ENCODE measurements around the gene SLC22A5.

DNA sequence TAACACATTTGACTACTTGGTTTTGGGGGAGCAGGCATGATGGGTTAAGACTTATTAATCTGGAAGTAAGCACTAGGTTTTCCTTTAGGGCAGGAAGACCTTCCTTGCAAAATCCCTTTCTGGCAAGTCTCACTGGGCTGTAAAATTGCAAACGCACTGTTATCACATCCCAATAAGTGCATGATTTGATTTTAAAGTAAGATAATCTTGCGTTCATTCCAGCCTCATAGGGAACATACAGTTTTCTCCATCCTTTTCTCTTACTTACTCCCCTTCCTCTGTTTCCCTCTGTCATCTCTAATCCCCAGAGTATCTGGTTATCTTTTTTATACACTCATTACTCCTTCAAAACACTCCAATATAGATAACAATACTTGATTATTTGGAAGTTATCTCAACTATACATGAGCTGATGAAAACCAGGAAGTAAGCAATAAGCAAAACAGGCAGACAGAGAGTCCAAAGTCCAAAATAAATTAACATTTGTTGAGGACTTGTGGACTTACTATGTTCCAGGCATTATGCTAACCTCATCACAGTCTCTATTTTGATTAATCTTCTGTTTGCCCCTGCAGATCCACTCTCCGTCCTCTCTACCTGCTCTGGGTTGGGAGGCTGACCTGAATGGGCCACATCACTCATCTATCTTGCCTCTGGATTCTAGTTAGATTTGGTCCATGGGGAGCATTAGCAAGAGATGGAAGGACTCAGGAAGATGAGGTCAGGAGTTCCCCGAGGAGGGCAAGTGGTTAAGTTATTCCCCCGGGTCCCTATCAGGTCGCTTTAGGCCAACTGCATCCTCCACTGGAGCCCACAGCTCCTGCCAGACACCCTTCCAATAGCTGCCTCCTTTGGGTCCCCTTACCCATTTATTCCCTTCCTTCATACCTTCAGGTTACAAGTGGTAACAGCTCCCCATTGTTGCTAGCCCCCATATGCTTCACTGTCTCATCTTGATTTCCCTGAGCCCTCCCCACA is 60.2 kb downstream of the SLC22A5 start:
- TF ChIP-seq, protein P1, sequence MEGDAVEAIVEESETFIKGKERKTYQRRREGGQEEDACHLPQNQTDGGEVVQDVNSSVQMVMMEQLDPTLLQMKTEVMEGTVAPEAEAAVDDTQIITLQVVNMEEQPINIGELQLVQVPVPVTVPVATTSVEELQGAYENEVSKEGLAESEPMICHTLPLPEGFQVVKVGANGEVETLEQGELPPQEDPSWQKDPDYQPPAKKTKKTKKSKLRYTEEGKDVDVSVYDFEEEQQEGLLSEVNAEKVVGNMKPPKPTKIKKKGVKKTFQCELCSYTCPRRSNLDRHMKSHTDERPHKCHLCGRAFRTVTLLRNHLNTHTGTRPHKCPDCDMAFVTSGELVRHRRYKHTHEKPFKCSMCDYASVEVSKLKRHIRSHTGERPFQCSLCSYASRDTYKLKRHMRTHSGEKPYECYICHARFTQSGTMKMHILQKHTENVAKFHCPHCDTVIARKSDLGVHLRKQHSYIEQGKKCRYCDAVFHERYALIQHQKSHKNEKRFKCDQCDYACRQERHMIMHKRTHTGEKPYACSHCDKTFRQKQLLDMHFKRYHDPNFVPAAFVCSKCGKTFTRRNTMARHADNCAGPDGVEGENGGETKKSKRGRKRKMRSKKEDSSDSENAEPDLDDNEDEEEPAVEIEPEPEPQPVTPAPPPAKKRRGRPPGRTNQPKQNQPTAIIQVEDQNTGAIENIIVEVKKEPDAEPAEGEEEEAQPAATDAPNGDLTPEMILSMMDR (IDR thresholded peaks at IDR 0.05): no peak
- TF ChIP-seq, protein P2, sequence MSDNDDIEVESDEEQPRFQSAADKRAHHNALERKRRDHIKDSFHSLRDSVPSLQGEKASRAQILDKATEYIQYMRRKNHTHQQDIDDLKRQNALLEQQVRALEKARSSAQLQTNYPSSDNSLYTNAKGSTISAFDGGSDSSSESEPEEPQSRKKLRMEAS (CRISPR knock-in tag; IDR thresholded peaks at IDR 0.05): no peak
- TF ChIP-seq ATF1 (CRISPR knock-in tag; IDR thresholded peaks at IDR 0.05): no peak
- no peak for TF ChIP-seq ZNF138 (CRISPR knock-in tag; conservative IDR thresholded peaks at IDR 0.05)

Data from WTC11 (cell line).